Measurements from ENCODE around the gene TXNL1. TPM values are rescaled to one million over a fixed set of nuclear protein-coding genes. Genes with fewer than 3 reads are reported as not detected.

The TXNL1 gene
- total RNA-seq, 2 experiments from 2014 or later = 50.2 to 55.5 TPM

DNA sequence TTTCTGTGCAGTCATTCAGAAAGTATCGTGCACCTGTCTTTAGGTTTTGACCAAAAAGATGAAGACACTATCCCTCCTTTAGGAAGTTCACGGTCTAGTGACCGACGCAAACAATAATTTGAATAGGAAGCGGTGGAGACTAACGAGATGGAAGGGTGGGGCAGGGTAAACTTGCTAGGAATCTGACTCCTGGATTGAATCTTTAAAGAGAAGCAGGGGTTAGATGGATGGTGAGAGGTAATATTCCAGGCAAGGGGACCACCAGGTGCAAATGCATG, 651 bp upstream of the TXNL1 start:
- Mint-ChIP-seq H3K27ac (peak overlapping the region; percentile 97), H3K9me3 (no peaks in the 10 kb centered on the region), H3K4me3 (peak overlapping the region; percentile 100), H3K36me3 (ENCODE audit: low read depth) (peaks cover 23% of the 10 kb centered on the region), H3K27me3 (no peaks in the 10 kb centered on the region), H3K4me1 (peaks cover 41% of the 10 kb centered on the region)
- ChIA-PET CTCF (interaction anchor here (6.3 kb wide), 1 partner anchor 13 kb away, joined by 35 read pairs; the partner anchor contains the start of gene WDR7), POLR2A (interaction anchor here (0.9 to 6.9 kb wide), 3 partner anchors 8 to 38 kb away, joined by 3 to 114 read pairs (median 17); partner anchors contain the start of gene WDR7)
- no peak for DNase-seq

DNA sequence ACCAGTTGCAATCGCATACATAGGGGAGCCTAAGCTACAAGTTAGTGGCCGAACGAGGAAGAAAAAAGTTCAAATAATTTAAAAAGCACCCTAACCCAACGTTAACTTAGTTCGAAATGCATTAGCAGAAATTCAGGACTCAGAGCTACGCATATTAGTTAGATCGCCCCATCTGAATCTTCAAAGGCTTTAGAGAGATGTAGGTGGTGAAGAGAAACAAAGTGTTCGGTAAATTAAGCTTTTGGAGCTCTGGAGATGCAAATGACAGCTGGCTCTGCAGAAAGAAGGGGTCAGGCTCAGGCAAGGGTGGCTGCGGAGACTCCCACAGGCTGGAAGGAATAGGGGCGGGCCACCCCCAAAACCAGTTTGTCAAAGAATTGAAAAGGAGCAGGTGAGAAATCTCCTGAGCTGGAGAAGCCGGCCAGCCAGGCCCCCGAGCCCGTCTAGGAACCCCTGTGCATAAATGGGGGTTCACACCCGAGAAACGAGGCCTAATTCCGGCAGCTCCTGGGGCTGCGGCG, 621 bp downstream of the TXNL1 start:
- DNase-seq = no peak
- peaks cover 42% of the 10 kb centered on the region for H3K4me1 Mint-ChIP-seq
- peak overlapping the region; percentile 100 for H3K4me3 Mint-ChIP-seq
- peaks cover 28% of the 10 kb centered on the region for H3K36me3 Mint-ChIP-seq (ENCODE audit: low read depth)
- ChIA-PET POLR2A (interaction anchor here (0.9 to 6.9 kb wide), 5 partner anchors 9 to 96 kb away, joined by 3 to 114 read pairs (median 6); partner anchors contain the start of gene WDR7), CTCF (interaction anchor here (1.4 to 6.3 kb wide), 3 partner anchors 9 to 72 kb away, joined by 4 to 35 read pairs (median 12); partner anchors contain the start of gene WDR7)
- H3K9me3 Mint-ChIP-seq = no peaks in the 10 kb centered on the region
- peak overlapping the region; percentile 97 for H3K27ac Mint-ChIP-seq
- no peaks in the 10 kb centered on the region for H3K27me3 Mint-ChIP-seq

DNA sequence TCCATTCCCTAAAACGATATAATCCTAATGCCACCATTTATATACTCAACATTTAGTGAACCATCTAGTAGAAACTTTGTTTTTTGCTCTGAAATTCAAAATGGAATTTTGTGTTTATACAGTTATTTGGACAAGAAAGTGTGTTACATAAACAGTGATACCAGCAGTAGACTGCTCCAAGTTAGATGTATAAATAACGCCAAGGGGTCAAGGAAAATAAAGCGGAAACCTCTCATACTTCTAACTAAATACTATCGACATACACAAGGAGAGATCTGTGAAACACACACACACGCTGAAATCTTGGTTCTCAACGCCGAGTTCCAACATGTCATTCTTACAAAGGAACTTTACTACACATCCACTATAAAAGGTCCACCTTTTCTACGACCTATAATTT, 1.2 kb downstream of the TXNL1 start:
- Mint-ChIP-seq H3K27me3 (no peaks in the 10 kb centered on the region), H3K4me3 (peak overlapping the region; percentile 100), H3K9me3 (no peaks in the 10 kb centered on the region), H3K36me3 (ENCODE audit: low read depth) (peaks cover 31% of the 10 kb centered on the region), H3K27ac (peak overlapping the region; percentile 97), H3K4me1 (peaks cover 42% of the 10 kb centered on the region)
- POLR2A ChIA-PET = interaction anchor here (2.7 to 6.9 kb wide), 2 partner anchors 10 to 14 kb away, joined by 17 to 114 read pairs; partner anchors contain the start of gene WDR7
- CTCF ChIA-PET = interaction anchor here (1.4 to 6.3 kb wide), 3 partner anchors 10 to 72 kb away, joined by 4 to 35 read pairs (median 12); partner anchors contain the start of gene WDR7
- DNase-seq = no peak

DNA sequence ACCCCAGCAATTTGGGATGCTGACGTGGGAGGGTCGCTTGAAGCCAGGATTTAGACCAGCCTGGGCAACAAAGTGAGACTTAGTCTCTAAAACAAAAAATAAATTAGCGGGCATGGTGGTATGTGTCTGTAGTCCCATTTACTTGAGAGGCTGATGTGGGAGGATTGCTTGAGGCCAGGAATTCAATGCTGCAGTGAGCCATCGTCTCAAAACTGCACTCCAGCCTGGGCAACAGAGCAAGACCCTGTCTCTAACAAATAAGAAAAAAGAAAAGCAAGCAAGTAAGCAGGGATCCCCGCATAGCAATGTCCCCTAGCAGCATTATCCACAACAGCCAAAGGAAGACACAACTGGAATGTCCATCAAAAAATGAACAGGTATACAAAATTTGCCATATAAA, 3.4 kb downstream of the TXNL1 start:
- peaks cover 42% of the 10 kb centered on the region for H3K36me3 Mint-ChIP-seq (ENCODE audit: low read depth)
- no peaks in the 10 kb centered on the region for H3K27me3 Mint-ChIP-seq
- no peaks in the 10 kb centered on the region for H3K9me3 Mint-ChIP-seq
- H3K27ac Mint-ChIP-seq = no peak overlapping the region
- peaks cover 42% of the 10 kb centered on the region for H3K4me1 Mint-ChIP-seq
- ChIA-PET POLR2A (no interaction called here), CTCF (no interaction called here)
- H3K4me3 Mint-ChIP-seq = no peak overlapping the region
- no peak for DNase-seq

DNA sequence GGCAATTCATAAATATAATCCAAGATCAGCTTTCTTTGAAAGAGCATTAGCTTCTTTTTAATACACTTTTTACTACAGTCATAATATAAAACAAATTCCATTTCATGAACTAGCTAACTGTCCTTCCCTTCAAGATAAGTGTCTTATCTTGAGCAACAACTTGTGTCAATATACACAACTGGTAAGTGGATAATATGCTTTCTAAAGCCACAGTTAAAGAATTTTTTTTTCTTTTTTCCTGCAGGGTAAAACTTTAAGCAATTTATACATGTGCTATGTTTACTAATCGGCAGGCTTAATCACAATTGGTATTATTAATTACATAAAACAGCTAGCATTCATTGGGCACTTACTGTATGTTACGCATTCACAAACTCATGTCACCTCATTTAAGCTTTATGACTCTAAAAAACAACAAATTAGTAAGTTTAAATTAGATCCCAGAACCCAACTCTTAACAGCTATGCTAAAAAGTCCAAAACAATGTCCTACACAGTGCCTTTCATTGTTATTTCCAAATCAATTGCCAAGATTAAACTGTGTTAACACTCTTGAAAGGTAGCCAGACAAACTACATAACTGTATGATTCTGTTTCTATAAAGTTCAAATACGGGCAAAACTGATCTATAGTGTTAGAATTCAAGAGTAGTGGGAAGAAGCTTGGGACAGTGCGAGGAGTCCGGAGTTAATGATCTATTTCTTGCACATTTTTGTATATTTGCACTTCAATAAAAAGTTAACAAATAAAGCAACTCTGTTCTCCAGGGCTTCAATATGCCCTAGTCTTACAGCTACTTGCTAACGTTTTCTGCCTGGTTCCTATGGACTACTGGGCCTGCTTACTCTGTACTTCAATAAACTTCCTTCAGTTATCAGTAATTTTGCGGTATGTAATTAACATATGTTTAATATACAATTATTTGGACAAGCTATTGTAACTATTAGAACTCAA, 6.0 kb downstream of the TXNL1 start:
- POLR2A ChIA-PET = interaction anchor here (1.9 kb wide), 1 partner anchor 19 kb away, joined by 7 read pairs; the partner anchor contains the start of gene WDR7
- Mint-ChIP-seq H3K4me3 (no peak overlapping the region), H3K9me3 (no peaks in the 10 kb centered on the region), H3K4me1 (peaks cover 38% of the 10 kb centered on the region), H3K27ac (no peak overlapping the region), H3K36me3 (ENCODE audit: low read depth) (peaks cover 33% of the 10 kb centered on the region), H3K27me3 (no peaks in the 10 kb centered on the region)
- CTCF ChIA-PET = interaction anchor here (0.6 to 2.4 kb wide), 3 partner anchors 10 to 19 kb away, joined by 3 to 6 read pairs (median 5); partner anchors contain the start of gene WDR7
- DNase-seq = no peak

DNA sequence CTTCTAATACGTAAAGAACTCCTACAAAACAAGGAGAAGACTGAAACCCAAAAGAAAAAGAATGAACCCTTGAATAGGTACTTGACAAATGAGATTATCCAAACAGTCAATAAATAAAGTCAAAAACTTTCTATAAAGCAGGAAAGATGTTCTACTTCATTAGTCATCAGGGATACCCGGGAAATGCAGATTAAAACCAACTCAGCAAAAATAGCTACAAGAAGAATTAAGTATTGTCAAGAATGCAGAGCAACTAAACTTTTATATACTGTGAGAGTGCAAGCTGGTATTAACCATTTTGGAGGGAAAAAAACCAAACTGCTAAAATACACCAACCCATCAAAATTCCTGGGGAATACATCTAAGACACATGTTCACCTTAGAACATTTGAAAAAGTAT, 10.4 kb downstream of the TXNL1 start:
- Mint-ChIP-seq H3K4me1 (peaks cover 8% of the 10 kb centered on the region), H3K27ac (no peak overlapping the region), H3K36me3 (ENCODE audit: low read depth) (peaks cover 29% of the 10 kb centered on the region), H3K4me3 (no peak overlapping the region), H3K27me3 (no peaks in the 10 kb centered on the region), H3K9me3 (no peaks in the 10 kb centered on the region)
- DNase-seq = no peak
- POLR2A ChIA-PET = interaction anchor here (0.9 kb wide), 1 partner anchor 10 kb away, joined by 3 read pairs; the partner anchor contains the start of gene TXNL1
- CTCF ChIA-PET = interaction anchor here (0.7 kb wide), 1 partner anchor 19 kb away, joined by 3 read pairs; no protein-coding TSS in a partner anchor

DNA sequence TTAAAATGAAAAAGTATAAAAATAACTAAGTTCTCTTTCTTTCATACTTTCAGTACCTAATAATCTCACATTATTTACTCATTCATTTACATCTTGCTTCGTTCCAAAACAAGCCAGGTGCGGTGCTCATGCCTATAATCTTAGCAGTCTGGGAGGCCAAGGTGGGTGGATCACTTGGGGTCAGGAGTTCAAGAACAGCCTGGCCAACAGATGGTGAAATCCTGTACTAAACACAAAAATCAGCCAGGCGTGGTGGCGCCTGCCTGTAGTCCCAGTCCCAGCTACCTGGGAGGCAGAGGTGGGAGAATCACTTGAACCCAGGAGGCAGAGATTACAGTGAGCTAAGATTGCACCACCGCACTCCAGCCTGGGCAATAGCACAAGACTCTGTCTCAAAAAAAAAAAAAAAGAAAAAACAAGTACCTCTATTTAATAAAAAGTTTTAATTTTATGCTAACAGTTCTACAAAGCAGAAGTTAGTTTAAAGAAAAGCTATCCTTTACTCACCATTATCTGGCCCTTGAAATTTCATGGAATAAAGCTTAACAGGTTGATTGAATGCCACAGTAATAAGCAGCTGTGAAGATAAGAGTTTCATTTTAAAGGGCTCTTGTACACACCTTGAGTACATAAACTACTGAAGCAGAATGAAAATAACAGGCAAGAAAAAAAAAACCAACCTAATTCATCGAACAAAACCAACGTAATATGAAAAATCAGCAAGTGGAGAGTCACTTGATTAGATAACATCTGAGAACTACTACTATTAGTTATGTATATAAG, 22.5 kb downstream of the TXNL1 start:
- Mint-ChIP-seq H3K4me3 (no peak overlapping the region), H3K4me1 (no peaks in the 10 kb centered on the region), H3K27me3 (no peaks in the 10 kb centered on the region), H3K36me3 (ENCODE audit: low read depth) (peaks cover 43% of the 10 kb centered on the region), H3K27ac (no peak overlapping the region), H3K9me3 (no peaks in the 10 kb centered on the region)
- no peak for DNase-seq
- ChIA-PET CTCF (interaction anchor here (0.7 to 0.8 kb wide), 2 partner anchors 86 to 104 kb away, joined by 3 read pairs; no protein-coding TSS in a partner anchor), POLR2A (no interaction called here)

DNA sequence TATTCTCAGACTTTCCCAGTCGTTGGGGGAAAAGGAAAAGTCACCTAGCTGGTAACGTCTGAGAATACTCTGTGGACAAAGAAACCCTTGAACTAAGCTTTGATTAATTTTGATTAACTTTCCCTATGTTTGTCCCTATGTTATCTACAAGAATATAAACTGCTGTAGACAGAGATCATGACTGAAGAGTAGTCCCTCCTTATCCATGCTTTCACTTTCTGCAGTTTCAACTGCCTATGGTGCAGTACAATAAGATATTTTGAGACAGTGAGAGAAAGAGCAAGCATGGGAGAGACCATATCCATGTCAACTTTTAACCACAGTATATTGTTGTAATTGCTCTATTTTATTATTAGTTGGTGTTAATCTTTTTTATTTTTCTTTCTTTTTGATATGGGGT, 31.8 kb downstream of the TXNL1 start:
- CTCF ChIA-PET = no interaction called here
- no peak overlapping the region for H3K4me3 Mint-ChIP-seq
- no peak for DNase-seq
- no peaks in the 10 kb centered on the region for H3K4me1 Mint-ChIP-seq
- H3K36me3 Mint-ChIP-seq (ENCODE audit: low read depth) = peaks cover 30% of the 10 kb centered on the region
- H3K9me3 Mint-ChIP-seq = no peaks in the 10 kb centered on the region
- no peaks in the 10 kb centered on the region for H3K27me3 Mint-ChIP-seq
- POLR2A ChIA-PET = no interaction called here
- H3K27ac Mint-ChIP-seq = no peak overlapping the region

DNA sequence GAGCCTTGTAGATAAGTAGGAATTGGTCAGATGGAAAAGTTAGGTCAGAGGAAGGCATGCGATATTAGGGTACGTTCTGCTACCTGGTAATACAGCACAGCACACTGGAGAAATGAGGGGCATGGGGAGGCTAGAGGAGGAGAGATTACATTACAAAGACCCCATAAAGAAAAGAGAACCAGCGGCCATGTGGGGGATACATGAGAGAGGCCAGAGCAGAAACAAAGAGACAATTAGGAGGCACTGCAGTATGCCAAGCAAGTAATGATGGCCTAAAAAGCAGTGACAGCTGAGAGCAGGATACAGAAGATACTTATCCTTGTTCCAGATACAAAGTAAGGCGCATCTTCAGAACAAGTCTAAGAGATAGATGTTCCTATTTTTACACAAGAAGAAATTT, 40.0 kb downstream of the TXNL1 start:
- H3K4me3 Mint-ChIP-seq = no peak overlapping the region
- ChIA-PET POLR2A (interaction anchor here (0.5 kb wide), 1 partner anchor 561 kb away, joined by 3 read pairs; no protein-coding TSS in a partner anchor), CTCF (no interaction called here)
- no peaks in the 10 kb centered on the region for H3K36me3 Mint-ChIP-seq (ENCODE audit: low read depth)
- H3K27ac Mint-ChIP-seq = no peak overlapping the region
- H3K9me3 Mint-ChIP-seq = peaks cover 2% of the 10 kb centered on the region
- no peaks in the 10 kb centered on the region for H3K27me3 Mint-ChIP-seq
- no peaks in the 10 kb centered on the region for H3K4me1 Mint-ChIP-seq
- DNase-seq = no peak

DNA sequence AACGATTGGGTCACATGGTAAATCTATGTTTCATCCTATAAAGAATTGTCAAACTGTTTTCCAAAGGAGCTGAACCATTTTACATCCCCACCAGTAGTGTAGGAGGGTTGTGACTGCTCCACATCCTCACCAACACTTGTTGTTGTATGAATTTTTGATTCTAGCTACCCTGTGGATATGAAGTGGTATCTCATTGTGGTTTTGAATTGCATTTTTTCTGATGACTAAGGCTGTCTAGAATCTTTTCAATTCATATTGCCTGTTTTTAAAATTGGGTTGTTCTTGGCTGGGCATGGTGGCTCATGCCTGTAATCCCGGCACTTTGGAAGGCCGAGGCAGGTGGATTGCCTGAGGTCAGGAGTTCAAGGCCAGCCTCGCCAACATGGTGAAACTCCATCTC, 44.5 kb downstream of the TXNL1 start:
- ChIA-PET POLR2A (no interaction called here), CTCF (interaction anchor here (0.6 kb wide), 1 partner anchor 117 kb away, joined by 3 read pairs; no protein-coding TSS in a partner anchor)
- no peak overlapping the region for H3K27ac Mint-ChIP-seq
- H3K27me3 Mint-ChIP-seq = peaks cover 1% of the 10 kb centered on the region
- H3K4me3 Mint-ChIP-seq = no peak overlapping the region
- H3K9me3 Mint-ChIP-seq = peaks cover 2% of the 10 kb centered on the region
- H3K4me1 Mint-ChIP-seq = no peaks in the 10 kb centered on the region
- DNase-seq = no peak
- no peaks in the 10 kb centered on the region for H3K36me3 Mint-ChIP-seq (ENCODE audit: low read depth)

DNA sequence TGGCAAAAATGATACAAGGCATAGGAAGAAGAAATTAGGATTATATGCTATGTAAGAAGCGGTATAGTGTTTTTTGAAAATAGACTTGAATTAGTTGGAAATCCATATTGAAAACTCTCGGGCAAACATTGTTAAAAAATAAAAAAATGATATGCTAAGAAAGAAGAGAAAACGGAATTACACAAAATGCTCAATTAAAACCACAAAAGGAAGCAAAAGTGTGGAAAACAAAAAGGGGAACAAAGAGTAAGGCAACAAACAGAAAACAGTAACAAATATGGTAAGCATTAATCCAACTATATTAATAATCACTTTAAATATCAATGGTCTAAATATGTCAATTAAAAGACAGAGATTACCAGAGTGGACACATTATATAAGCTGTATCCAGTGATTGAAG, 58.4 kb downstream of the TXNL1 start:
- peaks cover 8% of the 10 kb centered on the region for H3K27me3 Mint-ChIP-seq
- POLR2A ChIA-PET = no interaction called here

DNA sequence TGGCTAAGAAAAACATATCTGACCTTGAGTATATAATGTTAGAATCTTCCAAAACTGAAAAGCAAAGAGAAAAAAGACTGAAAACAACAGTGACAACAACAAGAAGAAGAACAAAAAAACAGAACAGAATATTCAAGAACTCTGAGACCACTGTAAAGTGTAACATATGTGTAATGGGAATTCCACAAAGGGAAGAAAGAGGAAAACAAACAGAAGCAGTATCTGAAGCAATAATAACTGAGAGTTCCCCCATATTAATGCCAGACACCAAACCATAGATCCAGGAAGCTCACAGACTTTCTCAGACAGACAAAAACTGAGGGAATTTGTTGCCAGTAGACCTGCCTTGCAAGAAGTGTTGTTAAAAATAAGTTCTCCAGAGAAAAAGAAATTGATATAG, 58.9 kb downstream of the TXNL1 start:
- no peak for DNase-seq
- Mint-ChIP-seq H3K36me3 (ENCODE audit: low read depth) (no peaks in the 10 kb centered on the region), H3K4me1 (no peaks in the 10 kb centered on the region), H3K4me3 (no peak overlapping the region), H3K27ac (no peak overlapping the region), H3K9me3 (no peaks in the 10 kb centered on the region), H3K27me3 (peaks cover 7% of the 10 kb centered on the region)
- ChIA-PET POLR2A (no interaction called here), CTCF (no interaction called here)

More for the DNA sequence above, 58.4 kb downstream of the TXNL1 start:
- DNase-seq = no peak
- Mint-ChIP-seq H3K36me3 (ENCODE audit: low read depth) (no peaks in the 10 kb centered on the region), H3K4me1 (no peaks in the 10 kb centered on the region), H3K9me3 (no peaks in the 10 kb centered on the region), H3K4me3 (no peak overlapping the region), H3K27ac (no peak overlapping the region)
- CTCF ChIA-PET = no interaction called here
